COLO668 (cell line): Measurements from ENCODE around the gene TMEM132E.
A peak's percentile ranks its signal among the peaks of the same experiment; 100 is the strongest.

Experiments used
- DNase-seq: peaks from one replicate; lab custom pipeline; 2025; ENCODE audit not compliant: unreplicated experiment; lab: John Stamatoyannopoulos, UW

TMEM132E gene

DNA sequence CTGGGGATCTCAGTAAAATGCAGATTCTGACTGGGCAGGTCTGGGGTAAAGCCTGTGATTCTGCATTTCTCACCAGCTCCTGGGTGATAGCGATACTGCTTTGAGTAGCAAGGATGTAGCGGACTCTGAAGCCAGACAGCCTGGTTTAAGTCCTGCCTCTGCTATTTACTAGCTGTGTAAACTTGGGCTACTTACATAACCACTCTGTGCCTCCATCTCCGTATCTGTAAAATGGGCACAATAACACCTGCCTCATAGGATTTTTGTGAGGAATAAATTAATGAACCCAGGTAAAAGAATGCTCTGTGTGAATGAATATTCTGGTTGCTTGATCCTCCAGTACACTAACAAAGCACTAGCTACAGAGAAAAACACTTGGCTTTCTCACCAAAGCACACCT is 54.4 kb downstream of the TMEM132E start:
- DNase-seq = no peak

DNA sequence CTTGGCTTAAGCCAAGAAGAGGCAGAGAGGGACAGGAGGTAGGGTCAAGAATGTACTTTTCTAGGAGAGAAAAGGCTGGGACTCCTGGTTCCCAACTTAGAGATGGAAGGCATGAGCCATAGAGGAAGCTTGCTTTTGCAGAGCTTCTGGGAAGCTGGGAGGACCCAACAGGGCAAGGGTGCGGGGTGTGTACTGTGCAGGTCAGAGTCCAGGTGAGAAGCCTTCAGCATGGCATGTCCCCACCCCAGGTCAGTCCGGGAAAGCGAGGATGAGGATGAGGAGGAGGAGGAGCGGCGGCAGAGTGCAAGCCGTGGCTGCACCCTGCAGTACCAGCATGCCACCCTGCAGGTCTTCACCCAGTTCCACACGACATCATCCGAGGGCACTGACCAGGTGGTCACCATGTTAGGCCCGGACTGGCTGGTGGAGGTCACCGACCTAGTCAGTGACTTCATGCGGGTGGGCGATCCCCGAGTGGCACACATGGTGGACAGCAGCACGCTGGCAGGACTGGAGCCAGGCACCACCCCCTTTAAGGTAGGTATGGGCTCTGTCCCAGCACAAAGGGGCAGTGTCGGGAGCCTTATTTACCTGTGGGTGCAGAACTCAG is 55.3 kb downstream of the TMEM132E start:
- DNase-seq = no peak

DNA sequence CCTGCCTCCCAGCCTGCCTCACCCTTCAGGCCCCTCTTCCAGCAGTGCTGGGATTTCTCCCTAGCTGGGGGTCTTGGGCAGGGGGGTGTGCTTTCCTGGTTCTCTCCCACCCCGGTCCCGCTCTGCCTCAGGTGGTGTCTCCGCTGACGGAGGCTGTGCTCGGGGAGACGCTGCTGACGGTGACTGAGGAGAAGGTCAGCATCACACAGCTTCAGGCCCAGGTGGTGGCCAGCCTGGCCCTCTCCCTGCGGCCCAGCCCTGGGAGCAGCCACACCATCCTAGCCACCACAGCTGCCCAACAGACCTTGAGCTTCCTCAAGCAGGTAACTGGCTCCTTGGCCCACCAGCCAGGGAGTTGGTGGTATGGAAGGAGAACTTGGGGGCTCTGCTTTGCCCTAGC is 56.5 kb downstream of the TMEM132E start:
- no peak for DNase-seq

DNA sequence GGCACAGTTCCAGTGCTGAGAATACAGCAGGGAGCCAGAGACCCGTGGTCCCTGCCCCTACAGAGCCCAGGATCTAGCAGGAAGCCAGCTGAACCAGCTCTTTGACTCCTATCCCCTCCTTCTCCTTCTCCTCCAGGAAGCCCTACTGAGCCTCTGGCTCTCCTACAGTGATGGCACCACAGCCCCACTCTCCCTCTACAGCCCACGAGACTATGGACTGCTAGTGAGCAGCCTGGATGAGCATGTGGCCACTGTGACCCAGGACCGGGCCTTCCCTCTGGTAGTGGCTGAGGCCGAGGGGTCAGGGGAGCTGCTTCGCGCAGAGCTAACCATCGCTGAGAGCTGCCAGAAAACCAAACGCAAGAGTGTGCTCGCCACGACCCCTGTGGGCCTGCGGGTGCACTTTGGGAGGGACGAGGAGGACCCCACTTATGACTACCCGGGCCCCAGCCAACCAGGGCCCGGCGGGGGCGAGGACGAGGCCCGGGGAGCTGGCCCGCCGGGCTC is 57.7 kb downstream of the TMEM132E start:
- DNase-seq = no peak

DNA sequence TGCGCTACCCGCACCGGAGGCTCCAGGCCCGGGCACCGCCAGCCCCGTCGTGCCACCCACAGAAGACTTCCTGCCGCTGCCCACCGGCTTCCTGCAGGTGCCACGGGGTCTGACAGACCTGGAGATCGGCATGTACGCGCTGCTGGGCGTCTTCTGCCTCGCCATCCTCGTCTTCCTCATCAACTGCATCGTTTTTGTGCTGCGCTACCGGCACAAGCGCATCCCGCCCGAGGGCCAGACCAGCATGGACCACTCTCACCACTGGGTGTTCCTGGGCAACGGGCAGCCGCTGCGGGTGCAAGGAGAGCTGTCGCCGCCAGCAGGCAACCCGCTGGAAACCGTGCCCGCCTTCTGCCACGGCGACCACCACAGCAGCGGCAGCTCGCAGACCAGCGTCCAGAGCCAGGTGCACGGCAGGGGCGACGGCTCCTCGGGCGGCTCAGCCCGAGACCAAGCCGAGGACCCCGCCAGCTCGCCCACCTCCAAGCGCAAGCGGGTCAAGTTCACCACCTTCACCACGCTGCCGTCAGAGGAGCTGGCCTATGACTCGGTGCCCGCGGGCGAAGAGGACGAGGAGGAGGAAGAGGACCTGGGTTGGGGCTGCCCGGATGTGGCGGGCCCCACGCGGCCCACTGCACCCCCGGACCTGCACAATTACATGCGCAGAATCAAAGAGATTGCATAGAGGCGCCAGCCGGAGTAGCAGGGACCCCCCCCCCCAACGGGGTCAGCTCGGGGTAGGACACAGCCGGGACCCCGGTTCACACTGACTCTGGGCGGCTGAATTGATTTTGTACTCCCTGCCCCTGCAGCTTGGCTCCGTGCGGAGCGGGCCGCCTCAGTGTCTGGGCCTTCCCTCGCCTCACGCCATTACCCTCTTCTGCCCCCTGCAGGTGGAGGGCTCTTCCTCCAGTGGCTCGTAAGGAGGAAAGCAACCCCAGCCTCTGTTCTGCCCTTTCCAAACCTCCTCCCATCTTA is 58.5 kb downstream of the TMEM132E start:
- DNase-seq = peak; percentile 45

DNA sequence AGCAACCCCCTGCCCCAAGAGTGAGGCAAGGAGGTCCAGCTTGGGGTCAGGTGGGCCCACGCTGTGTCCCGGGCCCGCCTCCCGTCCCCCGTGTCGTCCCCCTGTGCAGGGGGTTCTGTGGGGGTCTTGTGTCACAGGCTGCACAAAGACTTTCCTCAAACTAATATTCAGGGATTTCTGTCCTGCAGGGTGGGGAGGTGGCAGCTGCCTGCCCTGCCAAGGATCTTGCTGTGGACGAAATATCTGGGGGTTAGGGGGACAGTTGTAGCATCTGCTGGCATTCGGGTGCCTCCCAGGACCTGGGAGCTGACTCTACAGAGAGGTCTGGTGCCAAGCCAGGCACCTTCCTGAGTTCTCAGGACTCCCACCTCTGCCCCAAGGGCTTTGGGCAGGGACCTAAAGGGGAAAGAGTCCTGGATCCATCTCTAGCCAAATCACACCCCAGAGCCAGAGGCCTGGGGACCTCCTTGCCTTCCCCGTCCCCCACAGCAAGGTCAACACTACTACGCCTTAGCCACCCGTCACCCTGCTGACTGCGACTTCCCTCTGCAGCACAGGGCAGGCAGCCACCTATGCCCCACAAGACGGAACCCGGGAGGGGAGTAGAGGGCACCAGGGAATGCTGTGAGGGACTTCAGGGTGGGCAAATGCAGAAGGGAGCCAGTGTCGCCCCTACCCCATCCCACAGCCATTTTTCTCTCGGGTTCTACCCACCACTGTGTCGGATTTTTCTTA is 59.3 kb downstream of the TMEM132E start:
- DNase-seq = no peak

DNA sequence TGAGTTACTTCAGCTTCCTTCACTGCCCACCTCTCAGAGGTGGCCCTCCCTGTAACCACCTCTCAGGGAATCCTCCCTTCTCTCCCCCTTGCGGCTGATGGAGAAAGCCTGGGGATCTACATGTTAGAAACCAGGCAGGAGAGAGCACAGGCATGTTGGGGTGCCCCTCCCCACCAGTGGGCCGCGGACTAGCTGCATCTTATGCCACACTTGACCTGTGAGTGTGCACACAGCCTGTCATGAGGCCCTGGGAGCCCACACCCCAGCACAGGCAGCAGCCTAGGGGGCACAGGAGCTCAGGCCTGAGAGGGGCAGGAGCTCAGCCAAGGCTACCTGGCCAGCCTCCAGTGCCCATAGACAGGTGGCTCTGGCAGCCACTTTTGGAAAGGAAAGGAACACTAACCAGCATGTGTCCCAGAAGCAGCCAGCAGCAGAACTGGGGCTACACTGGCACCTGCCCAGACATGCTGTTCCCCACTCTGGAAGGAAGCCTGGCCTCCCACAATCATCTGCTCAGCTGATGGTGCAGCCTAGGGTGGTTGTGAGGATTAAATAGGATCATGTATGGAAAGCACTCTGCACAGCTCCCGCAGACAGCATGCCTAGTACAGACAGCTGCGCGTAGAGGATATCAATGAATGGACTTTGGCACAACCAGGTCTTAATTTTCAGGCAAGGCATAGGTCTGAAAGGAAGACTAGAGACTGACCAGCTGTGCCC is 60.5 kb downstream of the TMEM132E start:
- no peak for DNase-seq

DNA sequence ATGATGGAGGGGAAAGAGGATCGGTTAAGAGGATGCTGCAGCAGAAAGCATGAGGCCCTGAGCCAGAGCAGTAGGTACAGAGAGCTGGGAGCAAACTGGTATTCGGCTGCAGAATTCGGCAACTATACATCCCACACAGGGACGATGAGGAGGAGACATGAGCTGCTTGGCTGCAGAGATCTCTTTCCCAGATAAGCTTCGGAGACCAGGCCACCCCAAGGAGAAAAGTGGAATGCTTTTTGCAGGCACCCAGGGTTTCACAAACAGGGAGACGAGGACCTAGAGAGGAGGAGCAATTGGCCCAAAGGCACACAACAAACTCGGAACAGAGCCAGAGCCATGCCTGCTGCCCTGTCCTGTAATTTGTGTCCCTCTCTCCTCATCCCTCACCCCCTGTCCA is 62.0 kb downstream of the TMEM132E start:
- DNase-seq = no peak

DNA sequence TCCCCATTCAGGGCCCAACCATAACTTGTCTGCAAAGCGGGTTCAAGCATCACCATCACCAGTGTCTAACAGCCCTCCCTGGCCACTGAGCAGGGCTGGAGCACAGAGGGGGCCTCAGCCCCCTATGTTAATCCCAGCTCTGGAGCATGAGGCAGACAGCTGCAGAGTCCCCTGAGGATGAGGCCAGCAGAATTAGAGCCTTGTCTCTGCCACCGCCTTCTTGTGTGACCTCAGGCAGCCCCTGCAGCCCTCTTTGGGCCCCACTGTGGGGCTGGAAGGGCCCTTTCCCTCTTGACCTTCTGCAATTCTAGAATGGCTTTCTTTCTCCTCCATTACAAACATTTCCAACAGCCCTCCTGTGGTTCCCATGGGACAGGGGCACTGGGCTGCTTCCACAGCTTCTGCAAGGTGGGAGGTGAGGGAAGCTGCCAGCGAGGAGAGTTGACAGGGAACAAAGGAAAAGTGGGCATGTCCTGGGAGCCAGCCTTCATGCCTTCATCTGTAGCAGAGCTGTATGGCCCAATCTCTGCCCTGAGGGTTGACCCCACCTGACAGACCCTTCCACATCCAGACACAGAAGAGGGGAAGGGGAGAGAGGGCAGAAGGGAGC is 65.7 kb downstream of the TMEM132E start:
- DNase-seq = no peak

DNA sequence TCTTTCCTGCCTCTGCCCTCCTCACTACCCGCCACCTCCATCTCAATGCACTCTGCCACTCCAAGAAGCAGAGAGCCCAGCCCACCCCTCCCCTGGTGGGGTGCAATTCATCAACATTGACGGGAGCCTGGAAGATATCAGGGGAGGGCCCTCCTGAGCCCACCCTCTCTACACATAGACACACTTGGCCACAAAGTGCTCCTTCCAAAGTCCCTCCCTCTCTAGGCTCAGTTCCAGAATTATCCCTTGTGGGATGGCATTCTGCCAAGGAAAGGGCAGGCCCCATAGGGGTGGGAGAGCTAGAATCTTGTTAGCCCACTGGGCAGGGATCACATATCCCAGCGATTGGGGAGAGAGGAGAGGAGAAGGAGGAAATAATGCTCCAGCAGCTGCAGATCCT is 66.2 kb downstream of the TMEM132E start:
- DNase-seq = no peak

DNA sequence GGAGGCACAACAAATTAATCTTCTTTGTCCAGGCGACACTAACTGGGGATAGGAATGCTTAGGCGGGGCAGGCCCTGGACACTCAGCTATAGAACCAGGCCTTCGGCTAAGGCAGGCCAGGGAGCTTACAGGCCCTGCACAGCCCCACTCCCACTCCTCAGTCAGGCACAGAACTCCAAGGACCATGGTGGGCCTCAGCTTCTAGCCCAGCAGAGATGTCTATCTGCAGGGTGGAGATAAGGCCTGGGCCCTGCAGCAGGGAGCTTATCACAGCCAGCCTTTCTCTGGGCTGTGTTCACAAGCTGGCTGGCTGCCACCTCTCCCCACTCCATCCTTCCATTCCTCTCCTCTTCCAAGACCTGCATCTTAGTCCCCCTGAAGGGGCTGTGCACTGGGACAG is 68.1 kb downstream of the TMEM132E start:
- no peak for DNase-seq

DNA sequence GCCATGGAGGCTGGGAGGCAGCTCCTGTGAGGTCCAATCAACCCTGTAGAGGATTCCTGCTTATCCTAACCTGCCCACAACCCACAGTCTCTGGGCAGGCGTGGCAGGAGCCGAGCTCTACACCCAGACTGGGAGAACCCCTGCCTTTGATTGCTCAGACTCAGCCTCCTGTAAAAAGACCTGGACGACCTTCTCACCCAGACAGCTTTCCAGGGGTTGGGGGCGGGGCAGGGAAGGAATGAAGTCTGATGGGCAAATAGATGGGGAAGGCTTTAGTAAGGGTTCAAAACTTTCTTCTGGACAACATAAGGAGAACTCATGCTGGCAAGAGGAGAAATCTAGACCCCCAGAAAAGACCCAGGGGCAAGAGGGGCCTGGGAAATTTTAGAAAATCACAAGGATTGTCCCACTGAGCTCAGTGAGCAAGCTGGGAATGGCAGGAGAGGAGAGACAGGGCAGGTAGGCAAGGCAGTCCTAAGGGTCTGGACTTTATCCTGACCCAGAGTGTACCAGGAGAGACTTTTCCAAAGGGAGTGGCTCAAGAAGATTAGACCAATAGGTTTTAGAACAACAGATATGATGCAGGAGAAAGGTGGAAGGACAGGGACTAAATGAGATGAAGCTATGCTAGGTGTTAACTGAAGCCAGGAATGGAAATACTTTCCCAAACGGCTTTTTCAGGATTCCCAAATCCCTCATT is 70.8 kb downstream of the TMEM132E start:
- DNase-seq = no peak

DNA sequence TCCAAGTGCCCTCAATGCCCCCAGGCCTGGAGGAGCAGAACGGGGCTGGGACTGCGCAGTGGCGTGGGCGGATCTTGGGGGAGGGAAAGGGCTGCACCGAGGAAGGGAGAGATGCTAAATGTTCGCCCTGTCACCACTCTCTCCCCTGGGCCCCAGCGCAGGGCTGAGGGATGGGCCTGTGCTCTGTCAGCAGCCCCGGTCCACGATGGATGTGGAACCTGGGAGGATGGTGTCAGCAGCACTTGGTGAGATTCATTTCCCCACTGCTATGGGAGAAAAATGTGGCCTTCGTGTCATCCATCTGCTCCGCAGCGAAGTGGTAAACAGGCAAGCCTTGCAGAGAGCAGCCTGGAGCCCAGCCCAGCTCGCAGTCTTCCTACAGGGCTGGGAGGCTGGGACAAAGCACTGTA is 72.0 kb downstream of the TMEM132E start:
- DNase-seq = no peak

DNA sequence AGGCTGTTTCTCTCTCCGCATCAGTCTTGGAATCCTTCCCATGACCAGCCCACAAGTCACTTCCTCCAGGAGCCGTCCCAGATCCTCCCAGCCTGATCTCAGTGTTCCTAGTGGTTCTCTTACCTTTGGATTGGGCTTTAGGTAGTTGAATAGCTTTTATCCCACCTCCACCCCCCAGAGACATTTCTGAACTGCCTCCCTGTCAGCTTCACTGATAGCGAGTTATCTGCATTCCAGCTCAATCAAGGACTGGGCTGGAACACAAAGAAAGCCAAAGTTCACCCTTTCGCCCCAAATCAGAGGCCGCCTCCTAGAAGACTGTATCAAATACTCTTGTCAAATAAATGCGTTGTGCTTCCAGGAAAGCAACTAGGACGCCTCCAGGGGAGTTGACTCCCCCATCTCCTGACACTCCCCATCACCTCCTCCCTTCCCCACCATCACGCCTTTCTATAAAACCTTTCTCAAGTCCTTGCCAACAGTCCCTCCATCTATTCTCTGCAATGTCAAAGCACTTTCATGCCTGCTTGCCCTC is 72.7 kb downstream of the TMEM132E start:
- no peak for DNase-seq

DNA sequence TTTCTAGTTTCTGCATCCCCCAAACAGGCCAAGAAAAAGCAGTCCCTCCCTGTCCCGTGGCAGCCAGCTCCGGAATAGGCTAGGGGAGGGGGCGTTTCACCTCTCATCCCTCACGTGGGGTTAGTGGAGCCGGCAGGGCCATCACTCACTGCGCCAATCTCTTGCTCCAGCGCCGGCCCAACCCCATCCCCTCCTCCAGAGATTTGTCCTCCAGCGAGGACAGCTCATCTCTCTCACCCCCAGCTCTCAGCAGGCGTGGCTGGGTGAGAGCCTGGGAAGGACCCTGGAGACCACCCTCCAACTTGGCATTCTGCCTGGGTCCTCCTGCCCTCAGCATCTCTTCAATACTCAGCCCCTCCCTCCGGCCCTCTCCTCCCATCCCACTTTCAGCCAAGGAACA is 74.1 kb downstream of the TMEM132E start:
- no peak for DNase-seq

DNA sequence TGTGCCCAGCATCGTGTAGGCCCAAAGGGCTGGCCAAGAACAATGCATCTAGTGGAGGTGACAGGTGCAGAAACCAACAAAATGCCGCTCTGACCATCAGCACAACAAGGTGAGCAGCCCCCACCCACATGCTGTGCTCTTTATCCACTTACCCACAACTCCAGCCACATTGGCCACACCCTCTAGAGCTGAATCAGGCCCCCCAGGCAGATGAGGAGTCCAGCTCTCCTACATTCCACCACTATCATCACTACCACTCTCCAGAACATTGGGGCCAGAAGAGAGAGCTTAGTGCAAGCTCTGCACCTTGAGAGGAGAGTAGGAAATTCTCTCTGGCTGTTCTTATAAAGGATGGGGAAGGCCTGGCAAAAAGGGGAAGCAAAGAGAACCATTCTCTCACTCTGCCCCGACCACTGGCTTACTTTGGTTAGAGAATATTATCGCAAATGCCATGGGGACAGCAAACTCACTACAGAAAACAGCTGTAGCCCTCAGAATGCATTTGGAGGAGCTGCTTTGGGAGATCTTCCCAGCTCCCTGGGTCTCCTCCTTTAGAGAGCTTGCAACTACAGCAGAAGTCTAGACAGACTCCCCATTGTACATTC is 75.0 kb downstream of the TMEM132E start:
- no peak for DNase-seq

DNA sequence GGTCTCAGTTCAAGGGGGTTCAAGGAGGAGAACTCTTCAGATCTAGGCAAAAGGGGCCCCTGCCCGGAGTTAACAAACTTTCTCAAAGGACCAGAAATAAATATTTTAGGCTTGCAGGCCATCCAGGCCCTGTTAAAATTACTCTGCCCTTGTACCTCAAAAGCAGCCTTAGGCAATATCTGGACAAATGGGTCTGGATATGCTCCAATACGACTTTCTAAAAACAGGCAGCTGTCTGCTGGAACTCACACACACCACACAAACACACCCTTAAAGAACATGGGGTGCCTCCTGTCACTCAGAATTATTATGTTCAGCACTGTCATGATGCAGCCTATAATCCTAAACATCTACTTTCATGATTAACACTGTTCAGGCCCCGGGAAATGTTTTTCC is 75.5 kb downstream of the TMEM132E start:
- no peak for DNase-seq

DNA sequence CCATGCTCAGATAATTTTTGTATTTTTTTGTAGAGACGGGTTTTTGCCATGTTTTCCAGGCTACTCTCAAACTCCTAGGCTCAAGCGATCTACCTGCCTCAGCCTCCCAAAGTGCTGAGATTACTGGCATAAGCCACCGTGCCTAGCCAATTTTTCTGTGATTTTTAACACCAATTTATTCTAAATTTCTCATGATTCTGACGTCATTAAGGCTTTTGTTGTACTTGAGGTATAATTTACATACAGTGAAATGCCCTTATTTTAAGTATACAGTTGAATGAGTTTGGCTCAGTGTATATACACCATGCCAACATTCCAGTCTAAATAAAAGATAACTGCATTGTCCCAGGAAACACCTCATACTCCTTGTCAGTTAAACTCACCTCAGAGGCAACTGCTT is 77.4 kb downstream of the TMEM132E start:
- DNase-seq = no peak

DNA sequence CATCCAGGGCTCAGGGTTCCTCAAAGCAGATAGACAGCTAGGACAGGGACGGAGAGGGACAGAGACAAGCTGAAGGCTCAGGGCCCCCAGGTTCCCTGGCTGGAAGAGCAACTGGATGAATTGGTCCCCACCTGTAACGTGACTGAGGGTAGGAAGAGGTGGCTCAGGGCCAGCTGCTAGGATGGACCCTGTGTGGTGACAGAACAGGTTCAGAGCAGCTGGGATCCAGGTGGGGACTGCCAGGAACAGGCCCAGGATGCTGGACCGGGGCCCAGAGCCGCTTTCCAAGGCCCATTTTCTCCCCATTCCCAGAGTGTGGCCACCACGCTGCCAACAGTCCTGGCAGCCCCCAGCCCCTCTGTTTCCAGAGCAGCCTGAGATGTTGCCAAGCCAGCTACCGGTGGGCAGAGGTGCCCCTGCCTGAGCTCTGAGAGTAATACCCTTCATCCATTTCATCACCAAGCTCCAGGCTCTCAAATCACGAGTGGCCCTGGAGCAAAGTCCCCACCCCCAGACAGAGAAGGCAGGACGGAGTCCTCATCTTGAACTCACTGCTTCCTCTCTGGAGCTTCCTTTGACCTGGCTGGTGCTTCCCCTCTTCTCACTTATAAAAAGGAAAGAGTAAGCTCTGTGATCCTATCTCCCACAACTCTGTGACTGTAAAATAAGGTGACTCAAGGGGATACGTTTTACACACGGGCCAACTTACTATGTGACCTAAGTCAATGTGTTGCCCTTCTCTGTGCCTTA is 79.6 kb downstream of the TMEM132E start:
- DNase-seq = no peak
